A673 (cell line): ENCODE measurements around the gene NUP93.

Experiments
- EZH2 ChIP-seq: fragments of 200-600 bp; sonication (generic); IDR thresholded peaks from 2 replicates; pipeline ENCODE4 v1.6.1; 2017; ENCODE audit warnings: borderline replicate concordance, low read depth, mild to moderate bottlenecking, mixed read lengths, antibody characterized with exemption, low read length; ENCODE audit not compliant: poor library complexity, severe bottlenecking
- TF ChIP-seq, protein P1 (sequence below): fragments of 300-800, 200-600 bp; sonication (generic); conservative IDR thresholded peaks from 2 replicates; pipeline ENCODE4 v1.5.1; 2017; ENCODE audit warnings: low read depth, mild to moderate bottlenecking, antibody characterized with exemption, low read length, moderate library complexity, mixed read lengths

DNA sequence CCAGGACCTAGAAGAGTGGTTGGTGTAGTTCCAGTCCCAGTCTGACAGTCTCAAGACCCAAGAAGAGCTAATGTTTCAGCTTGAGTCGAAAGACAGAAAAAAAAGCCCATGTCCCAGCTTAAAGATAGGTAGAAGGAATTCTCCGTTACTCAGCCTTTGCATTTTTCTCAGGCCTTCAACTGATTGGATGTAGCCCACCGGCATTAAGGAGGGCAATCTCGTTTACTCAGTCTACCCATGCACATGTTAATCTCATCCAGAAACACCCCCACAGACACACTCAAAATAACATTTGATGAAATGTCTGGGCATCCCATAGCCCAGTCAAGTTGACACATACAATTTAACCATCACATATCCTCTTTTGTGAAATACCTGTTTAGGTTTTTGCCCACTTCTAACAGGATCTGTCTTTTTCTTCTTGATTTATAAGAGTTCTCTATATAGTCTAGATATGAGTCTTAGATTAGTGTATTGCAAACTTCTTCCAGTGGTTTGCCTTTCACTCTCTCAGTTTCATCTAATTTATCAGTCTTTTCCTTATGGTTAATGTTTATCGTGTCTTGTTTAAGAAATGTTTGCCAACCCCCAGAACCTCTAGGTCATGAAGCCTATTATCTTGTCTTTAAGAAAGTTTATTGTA, 7.6 kb upstream of the NUP93 start:
- TF ChIP-seq, protein P1, sequence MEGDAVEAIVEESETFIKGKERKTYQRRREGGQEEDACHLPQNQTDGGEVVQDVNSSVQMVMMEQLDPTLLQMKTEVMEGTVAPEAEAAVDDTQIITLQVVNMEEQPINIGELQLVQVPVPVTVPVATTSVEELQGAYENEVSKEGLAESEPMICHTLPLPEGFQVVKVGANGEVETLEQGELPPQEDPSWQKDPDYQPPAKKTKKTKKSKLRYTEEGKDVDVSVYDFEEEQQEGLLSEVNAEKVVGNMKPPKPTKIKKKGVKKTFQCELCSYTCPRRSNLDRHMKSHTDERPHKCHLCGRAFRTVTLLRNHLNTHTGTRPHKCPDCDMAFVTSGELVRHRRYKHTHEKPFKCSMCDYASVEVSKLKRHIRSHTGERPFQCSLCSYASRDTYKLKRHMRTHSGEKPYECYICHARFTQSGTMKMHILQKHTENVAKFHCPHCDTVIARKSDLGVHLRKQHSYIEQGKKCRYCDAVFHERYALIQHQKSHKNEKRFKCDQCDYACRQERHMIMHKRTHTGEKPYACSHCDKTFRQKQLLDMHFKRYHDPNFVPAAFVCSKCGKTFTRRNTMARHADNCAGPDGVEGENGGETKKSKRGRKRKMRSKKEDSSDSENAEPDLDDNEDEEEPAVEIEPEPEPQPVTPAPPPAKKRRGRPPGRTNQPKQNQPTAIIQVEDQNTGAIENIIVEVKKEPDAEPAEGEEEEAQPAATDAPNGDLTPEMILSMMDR: no peak
- TF ChIP-seq EZH2: no peak
